IPS-18a (cell line): Measurements from ENCODE around the gene ADCY5.

ENCODE experiments used
- H3K27ac ChIP-seq: one replicate; pipeline ENCODE4 v1.5.1; 2013; ENCODE audit warnings: low read length
- H3K27me3 ChIP-seq: one replicate; pipeline ENCODE4 v1.6.1; 2013; ENCODE audit warnings: mild to moderate bottlenecking, low read length; ENCODE audit not compliant: control insufficient read depth, insufficient read depth
- H3K36me3 ChIP-seq: one replicate; pipeline ENCODE4 v1.6.1; 2013; ENCODE audit warnings: low read depth, low read length; ENCODE audit not compliant: control insufficient read depth
- H3K4me1 ChIP-seq: one replicate; pipeline ENCODE4 v1.6.1; 2013; ENCODE audit warnings: low read depth, low read length; ENCODE audit not compliant: control insufficient read depth
- H3K4me3 ChIP-seq: one replicate; pipeline ENCODE4 v1.5.1; 2013; ENCODE audit warnings: low read length
- H3K9ac ChIP-seq: one replicate; pipeline ENCODE4 v1.6.1; 2013; ENCODE audit warnings: mild to moderate bottlenecking, low read length, moderate library complexity
- H3K9me3 ChIP-seq: one replicate; pipeline ENCODE4 v1.6.1; 2013; ENCODE audit warnings: low read depth, low read length; ENCODE audit not compliant: control insufficient read depth

ADCY5 gene

DNA sequence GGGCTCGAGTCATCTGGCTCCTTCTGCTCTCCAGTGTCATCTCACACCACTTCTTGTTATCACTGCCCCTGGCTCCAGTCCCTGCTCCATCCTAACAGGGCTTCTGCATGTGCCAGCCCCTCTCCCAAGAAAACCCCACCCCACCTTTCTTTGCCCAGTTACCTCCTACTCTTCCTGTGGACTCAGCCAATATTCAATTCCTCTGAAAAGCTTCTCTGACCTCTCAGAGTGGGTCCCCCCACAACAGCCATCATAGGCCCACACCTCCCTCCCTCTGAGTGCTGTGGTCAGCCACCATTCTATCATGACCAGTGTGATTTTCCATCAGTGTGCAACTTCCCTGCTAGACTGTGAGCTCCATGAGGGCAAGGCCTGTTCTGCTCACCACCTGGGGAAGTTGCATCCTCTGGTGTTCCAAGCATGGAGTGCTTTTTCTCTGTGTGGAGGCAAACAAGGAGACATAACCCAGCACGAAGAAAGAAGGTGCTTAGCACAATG lies 71.6 kb downstream of the ADCY5 start:
- Histone ChIP-seq H3K9me3 (no peaks in the 10 kb centered on the region), H3K9ac (no peak overlapping the region), H3K27me3 (no peaks in the 10 kb centered on the region), H3K4me3 (no peak overlapping the region), H3K27ac (no peak overlapping the region), H3K36me3 (no peaks in the 10 kb centered on the region), H3K4me1 (no peaks in the 10 kb centered on the region)

DNA sequence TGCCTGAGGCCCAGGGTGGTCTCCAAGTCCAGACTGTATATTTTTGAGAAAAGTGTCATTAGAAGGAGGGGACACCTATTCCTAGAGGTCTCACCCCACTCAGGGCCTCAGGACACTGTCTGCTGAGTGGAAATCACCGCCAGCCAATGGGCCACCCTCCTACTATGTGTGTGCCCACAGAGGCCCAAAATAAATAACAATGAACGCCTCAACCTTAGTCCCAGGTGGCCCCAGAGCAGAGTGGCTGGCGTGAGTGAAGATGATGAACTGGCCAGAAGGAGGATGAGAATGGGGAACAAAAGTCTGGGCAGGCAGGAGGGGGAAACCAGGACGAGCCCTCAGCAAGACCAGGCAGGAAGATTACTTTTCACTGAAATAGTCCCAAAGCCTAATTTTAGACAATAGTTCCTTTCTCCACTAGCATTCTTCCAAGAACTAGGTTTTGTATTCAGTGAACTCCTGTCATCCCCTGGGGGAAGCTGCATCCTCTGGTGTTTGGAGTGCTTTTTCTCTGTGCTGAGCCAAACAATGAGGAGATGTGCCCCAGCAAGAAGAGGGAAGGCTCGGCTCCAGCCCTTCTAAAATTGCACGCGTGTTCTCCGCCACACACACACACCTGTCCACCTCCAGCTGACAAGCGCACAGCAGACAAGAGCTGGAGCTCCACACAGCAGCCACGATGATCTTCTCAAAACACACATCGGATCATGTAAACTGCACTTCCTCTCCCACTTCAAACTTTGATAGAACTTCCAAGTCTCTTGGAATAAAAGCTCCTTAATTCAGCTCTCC lies 72.2 kb downstream of the ADCY5 start:
- H3K27me3 ChIP-seq: no peaks in the 10 kb centered on the region
- H3K36me3 ChIP-seq: no peaks in the 10 kb centered on the region
- no peaks in the 10 kb centered on the region for H3K4me1 ChIP-seq
- no peak overlapping the region for H3K9ac ChIP-seq
- H3K27ac ChIP-seq: no peak overlapping the region
- H3K4me3 ChIP-seq: no peak overlapping the region
- no peaks in the 10 kb centered on the region for H3K9me3 ChIP-seq

- no peak overlapping the region for H3K9ac ChIP-seq
Observed at GRCh38 chr3:123375014-123375940, 73.6 kb downstream of the ADCY5 start.

DNA sequence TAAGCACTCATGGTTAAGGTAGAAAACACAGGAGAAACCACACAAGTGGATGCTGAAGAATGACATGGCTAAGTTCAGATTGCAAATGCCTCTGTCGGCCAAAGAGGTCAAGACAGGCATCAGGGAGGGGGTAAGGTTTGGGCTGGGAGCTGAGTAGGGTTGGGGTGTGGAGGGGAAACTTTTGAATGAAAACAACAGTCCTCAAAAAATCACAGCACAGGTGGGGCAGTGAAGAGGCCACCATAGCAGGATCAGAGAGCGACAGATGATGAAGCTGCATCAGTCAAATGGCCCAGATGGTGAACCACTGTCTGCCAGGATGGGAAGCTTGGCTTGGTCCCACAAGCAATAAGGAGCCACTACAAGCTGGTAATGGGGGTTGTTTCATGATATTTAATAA lies 74.9 kb downstream of the ADCY5 start:
- Histone ChIP-seq H3K36me3 (no peaks in the 10 kb centered on the region), H3K4me3 (no peak overlapping the region), H3K27me3 (no peaks in the 10 kb centered on the region), H3K9me3 (no peaks in the 10 kb centered on the region), H3K4me1 (no peaks in the 10 kb centered on the region), H3K27ac (no peak overlapping the region), H3K9ac (no peak overlapping the region)

More at GRCh38 chr3:123375014-123375940, 73.6 kb downstream of the ADCY5 start:
- H3K36me3 ChIP-seq: no peaks in the 10 kb centered on the region
- no peak overlapping the region for H3K4me3 ChIP-seq
- no peaks in the 10 kb centered on the region for H3K27me3 ChIP-seq
- H3K9me3 ChIP-seq: no peaks in the 10 kb centered on the region
- no peaks in the 10 kb centered on the region for H3K4me1 ChIP-seq
- no peak overlapping the region for H3K27ac ChIP-seq

GRCh38 chr3:123373474-123373987 lies 75.4 kb downstream of the ADCY5 start:
- Histone ChIP-seq H3K27me3 (no peaks in the 10 kb centered on the region), H3K27ac (no peak overlapping the region), H3K9ac (no peak overlapping the region), H3K9me3 (no peaks in the 10 kb centered on the region), H3K36me3 (no peaks in the 10 kb centered on the region), H3K4me3 (no peak overlapping the region), H3K4me1 (no peaks in the 10 kb centered on the region)

DNA sequence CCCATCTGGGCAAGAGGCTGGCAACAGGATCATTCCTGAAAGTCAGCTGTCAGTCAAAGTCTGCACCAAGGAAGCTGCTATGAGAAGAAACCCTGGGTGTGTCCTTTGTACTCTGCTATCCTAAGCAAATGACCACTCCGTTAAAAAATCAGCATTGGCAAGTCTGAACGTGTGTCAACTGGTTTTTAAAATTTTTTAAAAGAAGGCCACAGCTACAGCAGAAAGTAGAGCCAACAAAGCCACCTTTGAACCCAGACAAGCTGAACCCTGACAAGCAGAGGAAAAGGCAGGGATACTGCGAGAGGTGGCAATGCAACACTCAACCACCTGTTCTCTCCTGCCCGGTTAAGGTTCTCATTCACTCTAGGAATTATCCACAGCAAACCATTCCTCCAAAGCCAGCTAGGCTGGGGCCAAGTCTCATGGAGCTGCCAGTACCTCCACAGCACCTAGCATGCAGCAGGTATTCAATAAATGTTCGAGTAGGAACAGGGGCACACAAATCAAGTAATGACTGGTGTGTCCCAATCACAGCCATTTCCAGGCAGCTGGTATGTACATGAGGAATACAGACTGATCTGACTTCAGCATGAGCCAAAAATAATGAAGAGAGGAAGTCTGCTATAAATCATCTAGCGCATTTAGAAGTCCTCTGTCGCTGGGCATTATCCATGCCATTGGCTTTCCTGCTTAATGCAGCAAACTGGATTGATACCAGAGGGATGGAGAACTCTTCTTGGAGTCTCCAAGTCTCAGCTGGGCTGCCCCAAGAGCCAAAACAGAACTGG lies 76.0 kb downstream of the ADCY5 start:
- no peak overlapping the region for H3K9ac ChIP-seq
- H3K36me3 ChIP-seq: no peaks in the 10 kb centered on the region
- H3K9me3 ChIP-seq: no peaks in the 10 kb centered on the region
- H3K4me1 ChIP-seq: no peaks in the 10 kb centered on the region
- H3K27ac ChIP-seq: no peak overlapping the region
- no peaks in the 10 kb centered on the region for H3K27me3 ChIP-seq
- no peak overlapping the region for H3K4me3 ChIP-seq

GRCh38 chr3:123371859-123372685 lies 76.8 kb downstream of the ADCY5 start:
- Histone ChIP-seq H3K4me3 (no peak overlapping the region), H3K27me3 (no peaks in the 10 kb centered on the region), H3K9me3 (no peaks in the 10 kb centered on the region), H3K27ac (no peak overlapping the region), H3K36me3 (no peaks in the 10 kb centered on the region), H3K4me1 (no peaks in the 10 kb centered on the region), H3K9ac (no peak overlapping the region)

- H3K4me1 ChIP-seq: no peaks in the 10 kb centered on the region
- no peaks in the 10 kb centered on the region for H3K9me3 ChIP-seq
- no peak overlapping the region for H3K9ac ChIP-seq
- no peak overlapping the region for H3K4me3 ChIP-seq
- no peak overlapping the region for H3K27ac ChIP-seq
- H3K36me3 ChIP-seq: no peaks in the 10 kb centered on the region
- H3K27me3 ChIP-seq: no peaks in the 10 kb centered on the region
Observed at GRCh38 chr3:123371426-123371825, 77.5 kb downstream of the ADCY5 start.

- no peaks in the 10 kb centered on the region for H3K36me3 ChIP-seq
- no peak overlapping the region for H3K9ac ChIP-seq
- no peak overlapping the region for H3K27ac ChIP-seq
- no peaks in the 10 kb centered on the region for H3K4me1 ChIP-seq
- no peaks in the 10 kb centered on the region for H3K27me3 ChIP-seq
- H3K9me3 ChIP-seq: no peaks in the 10 kb centered on the region
- no peak overlapping the region for H3K4me3 ChIP-seq
Observed at GRCh38 chr3:123370819-123371218, 78.1 kb downstream of the ADCY5 start.

GRCh38 chr3:123369085-123369484 lies 79.8 kb downstream of the ADCY5 start:
- H3K9ac ChIP-seq: no peak overlapping the region
- H3K27ac ChIP-seq: no peak overlapping the region
- no peak overlapping the region for H3K4me3 ChIP-seq
- H3K27me3 ChIP-seq: no peaks in the 10 kb centered on the region
- no peaks in the 10 kb centered on the region for H3K4me1 ChIP-seq
- no peaks in the 10 kb centered on the region for H3K9me3 ChIP-seq
- no peaks in the 10 kb centered on the region for H3K36me3 ChIP-seq
